Peyer's patch (tissue), 4 donors: ENCODE measurements around the gene PHEX.

Source experiments
- POLR2A ChIP-seq, 2 donors: fragments of 450-650 bp; IDR thresholded peaks; one replicate each; pipeline ENCODE4 v1.5.1; 2017; ENCODE audit warnings: antibody characterized with exemption in 2 of 2, mild to moderate bottlenecking in 2 of 2, moderate library complexity in 2 of 2
- TF ChIP-seq, protein P1 (sequence below), 6 experiments: fragments of 450-650 bp in 4 of 6; fragments of 200-600 bp in 2 of 6; sonication (generic) in 1 of 6; IDR thresholded peaks; one replicate each; pipeline ENCODE4 v1.5.1; 2017 to 2019; ENCODE audit warnings: antibody characterized with exemption in 6 of 6, mild to moderate bottlenecking in 3 of 6, moderate library complexity in 1 of 6

DNA sequence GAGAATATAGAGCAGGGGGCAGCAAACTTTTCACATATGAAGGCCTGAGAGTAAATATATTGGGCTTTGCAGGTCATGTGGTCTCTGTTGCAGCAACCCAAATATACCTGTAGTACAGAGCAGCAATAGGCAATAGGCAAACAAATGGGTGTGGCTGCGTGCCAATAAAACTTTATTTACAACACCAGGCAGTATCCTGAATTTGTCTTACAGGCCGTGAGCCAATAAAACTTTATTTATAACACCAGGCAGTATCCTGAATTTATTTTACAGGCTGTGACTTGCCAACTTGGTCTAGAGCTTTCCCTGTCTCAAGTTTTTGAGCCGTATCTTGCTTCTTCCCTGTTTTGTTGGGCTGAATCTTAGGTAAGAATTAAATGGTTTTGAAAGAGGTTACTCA is 118.2 kb downstream of the PHEX start:
- TF ChIP-seq, protein P1, sequence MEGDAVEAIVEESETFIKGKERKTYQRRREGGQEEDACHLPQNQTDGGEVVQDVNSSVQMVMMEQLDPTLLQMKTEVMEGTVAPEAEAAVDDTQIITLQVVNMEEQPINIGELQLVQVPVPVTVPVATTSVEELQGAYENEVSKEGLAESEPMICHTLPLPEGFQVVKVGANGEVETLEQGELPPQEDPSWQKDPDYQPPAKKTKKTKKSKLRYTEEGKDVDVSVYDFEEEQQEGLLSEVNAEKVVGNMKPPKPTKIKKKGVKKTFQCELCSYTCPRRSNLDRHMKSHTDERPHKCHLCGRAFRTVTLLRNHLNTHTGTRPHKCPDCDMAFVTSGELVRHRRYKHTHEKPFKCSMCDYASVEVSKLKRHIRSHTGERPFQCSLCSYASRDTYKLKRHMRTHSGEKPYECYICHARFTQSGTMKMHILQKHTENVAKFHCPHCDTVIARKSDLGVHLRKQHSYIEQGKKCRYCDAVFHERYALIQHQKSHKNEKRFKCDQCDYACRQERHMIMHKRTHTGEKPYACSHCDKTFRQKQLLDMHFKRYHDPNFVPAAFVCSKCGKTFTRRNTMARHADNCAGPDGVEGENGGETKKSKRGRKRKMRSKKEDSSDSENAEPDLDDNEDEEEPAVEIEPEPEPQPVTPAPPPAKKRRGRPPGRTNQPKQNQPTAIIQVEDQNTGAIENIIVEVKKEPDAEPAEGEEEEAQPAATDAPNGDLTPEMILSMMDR (IDR thresholded peaks at IDR 0.05), result no peak
- TF ChIP-seq POLR2A (IDR thresholded peaks at IDR 0.05), result no peak
